Body of pancreas (tissue), 4 donors: ENCODE data around the gene HSPA14.

Experiments
- POLR2A ChIP-seq, 3 donors: fragments of 450-650 bp; IDR thresholded peaks; one replicate each; pipeline ENCODE4 v1.6.1; 2016; ENCODE audit warnings: antibody characterized with exemption in 3 of 3, mild to moderate bottlenecking in 2 of 3
- TF ChIP-seq, protein P1 (sequence below), 7 experiments: fragments of 450-650 bp in 4 of 7; fragments of 200-600 bp in 3 of 7; sonication (generic) in 3 of 7; IDR thresholded peaks; one replicate each; pipeline ENCODE4 v1.5.1; 2016 to 2019; ENCODE audit warnings: antibody characterized with exemption in 7 of 7

DNA sequence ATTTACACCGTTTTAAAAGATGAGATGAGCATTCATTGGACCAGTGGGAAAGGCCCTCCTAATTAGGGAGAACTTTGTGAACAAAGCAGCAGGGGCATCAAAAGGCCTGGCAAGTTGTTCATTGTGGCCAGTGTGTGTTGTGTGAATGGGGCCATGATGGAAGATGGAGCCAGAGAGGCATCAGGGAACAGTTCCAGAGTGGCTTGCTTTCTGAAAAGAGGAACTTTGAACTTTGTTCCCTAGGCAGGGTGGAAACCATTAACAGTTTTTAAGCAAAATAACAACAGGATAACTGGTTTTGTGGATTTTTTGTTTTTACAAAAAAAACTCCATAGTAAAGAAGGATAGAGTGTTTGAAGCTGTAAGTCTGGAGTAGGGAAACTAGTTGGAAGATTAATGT lies 53.0 kb downstream of the HSPA14 start:
- TF ChIP-seq, protein P1, sequence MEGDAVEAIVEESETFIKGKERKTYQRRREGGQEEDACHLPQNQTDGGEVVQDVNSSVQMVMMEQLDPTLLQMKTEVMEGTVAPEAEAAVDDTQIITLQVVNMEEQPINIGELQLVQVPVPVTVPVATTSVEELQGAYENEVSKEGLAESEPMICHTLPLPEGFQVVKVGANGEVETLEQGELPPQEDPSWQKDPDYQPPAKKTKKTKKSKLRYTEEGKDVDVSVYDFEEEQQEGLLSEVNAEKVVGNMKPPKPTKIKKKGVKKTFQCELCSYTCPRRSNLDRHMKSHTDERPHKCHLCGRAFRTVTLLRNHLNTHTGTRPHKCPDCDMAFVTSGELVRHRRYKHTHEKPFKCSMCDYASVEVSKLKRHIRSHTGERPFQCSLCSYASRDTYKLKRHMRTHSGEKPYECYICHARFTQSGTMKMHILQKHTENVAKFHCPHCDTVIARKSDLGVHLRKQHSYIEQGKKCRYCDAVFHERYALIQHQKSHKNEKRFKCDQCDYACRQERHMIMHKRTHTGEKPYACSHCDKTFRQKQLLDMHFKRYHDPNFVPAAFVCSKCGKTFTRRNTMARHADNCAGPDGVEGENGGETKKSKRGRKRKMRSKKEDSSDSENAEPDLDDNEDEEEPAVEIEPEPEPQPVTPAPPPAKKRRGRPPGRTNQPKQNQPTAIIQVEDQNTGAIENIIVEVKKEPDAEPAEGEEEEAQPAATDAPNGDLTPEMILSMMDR (IDR thresholded peaks at IDR 0.05): no peak
- no peak for TF ChIP-seq POLR2A (IDR thresholded peaks at IDR 0.05)
